Upper lobe of left lung (tissue), 6 donors: ENCODE results near the gene TOMM40L. TPM values are rescaled to one million over a fixed set of nuclear protein-coding genes. Genes with fewer than 3 reads are reported as not detected.
"Not testable (repeated sequence)": the region's sequence is repeated elsewhere in the genome, so short reads cannot be mapped to it uniquely, and the experiment has no call there.

Experiments used
- ATAC-seq, 2 donors: fragments of 200-7000 bp; cut with Tn5 transposase; one replicate each; pipeline ENCODE4 v1.9.1; 2022; ENCODE audit warnings: mild to moderate bottlenecking in 2 of 2, moderate library complexity in 2 of 2; ENCODE audit not compliant: low FRiP score in 2 of 2
- DNase-seq, 2 donors: peaks; one replicate each; pipeline ENCODE4 v3.0.0-alpha.2; 2019 to 2020
- H3K27ac ChIP-seq, 4 donors: fragments of 200-600 bp; sonication (generic); one replicate each; pipeline ENCODE4 v1.5.1; 2016 to 2019
- H3K27me3 ChIP-seq, 4 donors: fragments of 200-600 bp; sonication (generic); one replicate each; pipeline ENCODE4 v1.5.1; 2017 to 2019
- H3K36me3 ChIP-seq, 4 donors: fragments of 200-600 bp; sonication (generic); one replicate each; pipeline ENCODE4 v1.5.1; 2016 to 2019
- H3K4me1 ChIP-seq, 4 donors: fragments of 200-600 bp; sonication (generic); one replicate each; pipeline ENCODE4 v1.5.1; 2018 to 2019
- H3K4me3 ChIP-seq, 4 donors: fragments of 200-600 bp; sonication (generic); one replicate each; pipeline ENCODE4 v1.5.1; 2017 to 2019; ENCODE audit warnings: mild to moderate bottlenecking in 2 of 4, moderate library complexity in 1 of 4
- H3K9me3 ChIP-seq, 4 donors: fragments of 200-600 bp; sonication (generic); one replicate each; pipeline ENCODE4 v1.5.1; 2018 to 2019
- CTCF ChIP-seq, 6 experiments: fragments of 450-650 bp in 4 of 6; fragments of 200-600 bp in 2 of 6; sonication (generic) in 2 of 6; IDR thresholded peaks; one replicate each; pipeline ENCODE4 v1.5.1; 2016 to 2019; ENCODE audit warnings: antibody characterized with exemption in 6 of 6
- EP300 ChIP-seq, 4 donors: sonication (generic); formaldehyde crosslinking; IDR thresholded peaks; one replicate each; pipeline ENCODE4 v1.5.1; 2017; ENCODE audit warnings: antibody characterized with exemption in 4 of 4, control low read depth in 2 of 4
- POLR2A ChIP-seq, 4 donors: fragments of 450-650 bp; IDR thresholded peaks; one replicate each; pipeline ENCODE4 v1.5.1; 2016 to 2017; ENCODE audit warnings: antibody characterized with exemption in 4 of 4, mild to moderate bottlenecking in 2 of 4
- POLR2AphosphoS5 ChIP-seq, 2 donors: sonication (generic); formaldehyde crosslinking; IDR thresholded peaks; one replicate each; pipeline ENCODE4 v1.5.1; 2017; ENCODE audit warnings: antibody characterized with exemption in 2 of 2
- WGBS, 2 donors: methylation state at CpG; one replicate each; pipeline ENCODE4 v1.1.5; 2017 to 2018; 5-methylcytosine and 5-hydroxymethylcytosine counted together
- total RNA-seq, 6 donors: library from RNA; depleted of rRNA in 4 of 6; stranded (reverse); fragments of >200 nt in 4 of 6; gene quantifications; one replicate each; pipeline versions ENCODE4 v1.1.0 to v1.2.1, GENCODE V29; 2016 to 2021
- donor health status: DM: no; HTN: no; CAD: no; lungs with moderate emphysema.
- donor health status: DM: no; HTN: yes; CAD: no; lungs with severe emphysema.

Gene TOMM40L
- total RNA-seq, 6 donors from 2014 or later = 3.1 to 14.4 (median 9.9) TPM

DNA sequence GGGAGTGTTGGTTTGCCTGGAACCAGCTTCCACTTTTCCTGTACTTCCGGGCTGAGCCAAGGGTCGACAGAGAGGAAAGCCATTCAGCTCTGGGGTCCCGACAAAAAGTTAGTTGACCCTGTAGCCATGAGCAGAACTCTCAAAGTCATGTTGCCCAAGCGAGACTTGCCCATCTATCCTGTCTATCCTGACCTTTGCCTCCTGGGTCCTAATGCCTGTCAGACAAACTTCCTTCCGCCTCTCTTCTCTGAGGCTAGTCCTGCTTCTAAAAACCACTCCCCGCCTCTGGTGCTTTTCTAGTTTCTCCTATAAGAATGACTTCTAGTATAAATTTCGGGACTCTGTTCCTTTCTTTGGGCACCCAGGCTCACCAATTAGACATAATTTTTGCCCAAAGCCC, 25.0 kb downstream of the TOMM40L start:
- Histone ChIP-seq H3K27ac (no peak overlapping the region), H3K27me3 (no peaks in the 10 kb centered on the region), H3K9me3 (no peaks in the 10 kb centered on the region), H3K4me3 (no peak overlapping the region), H3K4me1 (no peaks in the 10 kb centered on the region), H3K36me3 (no peaks in the 10 kb centered on the region)
- no peak for DNase-seq
- 73 to 88% methylated on average over 7 of the region's 7 CpGs for WGBS, 2 donors
- no peak for ATAC-seq
- no peak for TF ChIP-seq EP300 (IDR thresholded peaks at IDR 0.05)
- TF ChIP-seq CTCF (IDR thresholded peaks at IDR 0.05) = no peak
- no peak for TF ChIP-seq POLR2A (IDR thresholded peaks at IDR 0.05)
- no peak for TF ChIP-seq POLR2AphosphoS5 (IDR thresholded peaks at IDR 0.05)

- no peaks in the 10 kb centered on the region for H3K36me3 ChIP-seq
- no peak for DNase-seq
Measured at GRCh38 chr1:161251579-161251978, 25.7 kb downstream of the TOMM40L start.

DNA sequence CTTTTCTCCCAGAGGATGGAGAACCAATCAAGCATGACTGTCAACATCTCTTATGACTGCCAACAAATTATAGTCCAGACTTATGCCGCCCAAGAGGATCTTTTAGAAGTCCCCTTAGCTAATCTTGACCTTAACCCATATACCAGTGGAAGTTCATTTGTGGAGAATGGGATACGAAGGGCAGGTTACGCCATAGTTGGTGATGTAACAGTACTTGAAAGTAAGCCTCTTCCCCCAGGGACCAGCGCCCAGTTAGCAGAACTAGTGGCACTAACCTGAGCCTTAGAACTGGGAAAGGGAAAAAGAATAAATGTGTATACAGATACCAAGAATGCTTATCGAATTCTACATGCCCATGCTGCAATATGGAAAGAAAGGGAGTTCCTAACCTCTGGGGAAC, 29.4 kb downstream of the TOMM40L start:
- peak in 1 of 4 donors; percentile 6 for TF ChIP-seq POLR2A (IDR thresholded peaks at IDR 0.05)
- not testable (repeated sequence) for H3K36me3 ChIP-seq, ATAC-seq, H3K27ac ChIP-seq, H3K4me3 ChIP-seq
- Histone ChIP-seq H3K27me3 (peaks cover 0 to 13% (median 3%) of the 10 kb centered on the region in 4 donors), H3K4me1 (peaks cover 5 to 15% (median 9%) of the 10 kb centered on the region in 4 donors), H3K9me3 (peaks cover 0 to 12% (median 9%) of the 10 kb centered on the region in 4 donors)
- peak in 1 of 2 donors; percentile 38 for DNase-seq
- WGBS, 2 donors = 48 to 63% methylated on average over 5 of the region's 5 CpGs

More at GRCh38 chr1:161251579-161251978, 25.7 kb downstream of the TOMM40L start:
- TF ChIP-seq EP300 (IDR thresholded peaks at IDR 0.05) (no peak), POLR2A (IDR thresholded peaks at IDR 0.05) (no peak), POLR2AphosphoS5 (IDR thresholded peaks at IDR 0.05) (no peak)
- Histone ChIP-seq H3K9me3 (peaks cover 0 to 2% (median 0%) of the 10 kb centered on the region in 4 donors), H3K4me3 (no peak overlapping the region), H3K27ac (no peak overlapping the region), H3K4me1 (no peaks in the 10 kb centered on the region), H3K27me3 (no peaks in the 10 kb centered on the region)
- 89 to 92% methylated on average over 8 of the region's 8 CpGs for WGBS, 2 donors
- ATAC-seq = no peak

DNA sequence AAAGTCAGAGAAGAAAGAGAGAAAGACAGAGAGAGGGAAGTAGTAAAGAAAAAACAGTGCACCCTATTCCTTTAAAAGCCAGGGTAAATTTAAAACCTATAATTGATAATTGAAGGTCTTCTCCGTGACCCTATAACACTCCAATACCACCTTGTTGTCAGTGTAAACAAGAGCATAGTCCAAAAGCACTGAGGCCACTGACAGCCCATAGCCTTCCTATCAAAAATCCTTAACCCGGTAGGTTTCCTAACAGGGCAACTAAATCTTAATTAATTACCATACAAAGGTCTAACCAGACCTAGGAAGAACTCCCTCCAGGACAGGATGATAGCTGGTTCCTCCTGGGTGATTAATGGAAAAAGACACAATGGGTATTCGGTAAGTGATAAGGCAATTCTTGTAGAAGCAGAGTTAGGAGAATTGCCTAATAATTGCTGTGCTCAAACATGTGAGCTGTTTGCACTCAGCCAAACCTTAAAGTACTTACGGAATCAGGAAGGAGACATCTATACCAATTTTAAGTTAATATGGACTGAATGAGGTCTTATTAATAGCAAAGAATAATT, 30.2 kb downstream of the TOMM40L start:
- ATAC-seq, H3K4me3 ChIP-seq, H3K36me3 ChIP-seq, H3K27ac ChIP-seq, DNase-seq: not testable (repeated sequence)
- Histone ChIP-seq H3K4me1 (peaks cover 5 to 15% (median 9%) of the 10 kb centered on the region in 4 donors), H3K27me3 (peaks cover 0 to 13% (median 3%) of the 10 kb centered on the region in 4 donors), H3K9me3 (peaks cover 0 to 12% (median 9%) of the 10 kb centered on the region in 4 donors)
- 69 to 70% methylated on average over 4 of the region's 4 CpGs for WGBS, 2 donors

DNA sequence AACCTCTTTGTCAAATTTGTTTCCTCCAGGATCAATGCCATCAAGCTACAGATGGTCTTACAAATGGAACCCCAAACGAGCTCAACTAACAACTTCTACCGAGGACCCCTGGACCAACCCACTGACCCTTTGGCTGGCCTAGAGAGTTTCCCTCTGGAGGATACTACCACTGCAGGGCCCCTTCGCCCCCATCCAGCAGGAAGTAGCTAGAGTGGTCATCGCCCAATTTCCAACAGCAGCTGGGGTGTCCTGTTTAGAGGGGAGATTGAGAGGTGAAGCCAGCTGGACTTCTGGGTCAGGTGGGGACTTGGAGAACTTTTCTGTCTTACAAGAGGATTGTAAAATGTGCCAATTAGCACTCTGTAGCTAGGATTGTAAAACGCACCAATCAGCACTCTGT, 31.2 kb downstream of the TOMM40L start:
- ATAC-seq, H3K36me3 ChIP-seq, DNase-seq, H3K4me3 ChIP-seq: not testable (repeated sequence)
- 87 to 97% methylated on average over 5 of the region's 5 CpGs for WGBS, 2 donors
- Histone ChIP-seq H3K9me3 (peaks cover 0 to 12% (median 9%) of the 10 kb centered on the region in 4 donors), H3K27ac (peak overlapping the region in 1 of 4 donors; percentile 9), H3K4me1 (peaks cover 5 to 19% (median 9%) of the 10 kb centered on the region in 4 donors), H3K27me3 (peaks cover 0 to 13% (median 3%) of the 10 kb centered on the region in 4 donors)

GRCh38 chr1:161258439-161259344, 32.8 kb downstream of the TOMM40L start, which contains the start of gene PCP4L1:
Gene PCP4L1 (plus strand): TSS chr1:161258745. CDS start chr1:161258975, 230 bp downstream.
- H3K27me3 ChIP-seq = peaks cover 0 to 13% (median 3%) of the 10 kb centered on the region in 4 donors
- H3K27ac ChIP-seq = no peak within 1 kb of the TSS
- peaks cover 0 to 12% (median 9%) of the 10 kb centered on the region in 4 donors for H3K9me3 ChIP-seq
- DNase-seq = peak; percentile 72 to 89
- no peak for TF ChIP-seq EP300 (IDR thresholded peaks at IDR 0.05)
- no peak for TF ChIP-seq CTCF (IDR thresholded peaks at IDR 0.05)
- TF ChIP-seq POLR2A (IDR thresholded peaks at IDR 0.05) = peak in 2 of 4 donors; percentile 28 to 59
- peak in 1 of 2 donors; percentile 17 for TF ChIP-seq POLR2AphosphoS5 (IDR thresholded peaks at IDR 0.05)
- H3K4me3 ChIP-seq = peak within 1 kb of the TSS in 3 of 4 donors; percentile 44 to 59 (median 44)
- peak; percentile 81 to 82 for ATAC-seq
- WGBS, 2 donors = 3 to 4% methylated on average over 29 to 53 of the region's 62 CpGs
- peaks cover 5 to 19% (median 9%) of the 10 kb centered on the region in 4 donors for H3K4me1 ChIP-seq
- H3K36me3 ChIP-seq = no peaks in the 10 kb centered on the region
